Stomach (tissue), 4 donors: Measurements from ENCODE around the gene CNPY4.

Experiments
- CTCF ChIP-seq, 7 experiments: fragments of 450-650 bp in 4 of 7; fragments of 200-600 bp in 3 of 7; sonication (generic) in 3 of 7; IDR thresholded peaks; one replicate each; pipeline ENCODE4 v1.5.1; 2016 to 2019; ENCODE audit warnings: antibody characterized with exemption in 7 of 7, control low read depth in 2 of 7, mild to moderate bottlenecking in 1 of 7
- POLR2A ChIP-seq, 4 donors: fragments of 450-650 bp; IDR thresholded peaks; one replicate each; pipeline ENCODE4 v1.6.1; 2016; ENCODE audit warnings: antibody characterized with exemption in 4 of 4, control low read depth in 2 of 4, mild to moderate bottlenecking in 1 of 4, moderate library complexity in 1 of 4
- POLR2AphosphoS5 ChIP-seq, 3 donors: sonication (generic); formaldehyde crosslinking; IDR thresholded peaks; one replicate each; pipeline ENCODE4 v1.6.1; 2016; ENCODE audit warnings: antibody characterized with exemption in 3 of 3

GRCh38 chr7:100074841-100075240 lies 44.6 kb upstream of the CNPY4 start:
- TF ChIP-seq POLR2A (IDR thresholded peaks at IDR 0.05) (no peak), CTCF (IDR thresholded peaks at IDR 0.05) (no peak), POLR2AphosphoS5 (IDR thresholded peaks at IDR 0.05) (no peak)
